Gastroesophageal sphincter (tissue), 2 donors: ENCODE results near the gene SLC6A3.

Experiments
- EP300 ChIP-seq: sonication (generic); formaldehyde crosslinking; IDR thresholded peaks from one replicate; pipeline ENCODE4 v1.6.1; 2017; ENCODE audit warnings: antibody characterized with exemption, mild to moderate bottlenecking
- POLR2A ChIP-seq, 2 donors: fragments of 450-650 bp; IDR thresholded peaks; one replicate each; pipeline ENCODE4 v1.6.1; 2017; ENCODE audit warnings: antibody characterized with exemption in 2 of 2, mild to moderate bottlenecking in 2 of 2, moderate library complexity in 1 of 2

DNA sequence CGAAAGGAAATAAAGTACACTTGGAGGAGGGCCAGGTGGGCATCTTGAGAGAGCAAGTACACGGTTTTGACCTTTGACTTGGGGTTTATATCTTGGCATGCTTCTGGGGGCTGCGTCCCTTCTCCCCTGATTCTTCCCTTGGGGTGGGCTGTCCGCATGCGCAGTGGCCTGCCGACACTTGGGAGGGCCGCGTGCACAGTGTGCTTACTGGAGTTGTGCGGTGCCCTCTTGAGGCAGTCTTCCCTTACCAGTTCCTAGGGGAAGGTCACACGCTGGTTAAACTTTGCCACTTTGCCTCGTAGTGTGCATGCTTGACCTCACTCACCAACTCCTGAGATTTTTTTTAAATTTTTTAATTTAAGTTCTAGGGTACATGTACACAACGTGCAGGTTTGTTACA lies 96.0 kb downstream of the SLC6A3 start:
- no peak for TF ChIP-seq POLR2A (IDR thresholded peaks at IDR 0.05)
- TF ChIP-seq EP300 = no peak
